Fibroblast of lung (primary cell): Measurements from ENCODE around the gene NKX2-1. TPM values are rescaled to one million over a fixed set of nuclear protein-coding genes. Genes with fewer than 3 reads are reported as not detected.

Experiments
- DNase-seq, 2 donors: peaks; one replicate each; pipeline versions ENCODE4 v3.0.0 to v3.0.0-alpha.2; 2010; ENCODE audit warnings: low read depth in 2 of 2
- H2AFZ ChIP-seq: 2 replicates; pipeline ENCODE4 v1.5.1; 2012; ENCODE audit warnings: low read length, control low read depth, inconsistent platforms
- H3K27ac ChIP-seq: 2 replicates; pipeline ENCODE4 v1.5.1; 2011; ENCODE audit warnings: low read length, control low read depth; ENCODE audit not compliant: insufficient read depth
- H3K27me3 ChIP-seq: 2 replicates; pipeline ENCODE4 v1.5.1; 2011; ENCODE audit warnings: mild to moderate bottlenecking, low read length; ENCODE audit not compliant: control insufficient read depth, insufficient read depth
- H3K36me3 ChIP-seq: 2 replicates; pipeline ENCODE4 v1.5.1; 2011; ENCODE audit warnings: low read length; ENCODE audit not compliant: control insufficient read depth, insufficient read depth
- H3K4me1 ChIP-seq: 2 replicates; pipeline ENCODE4 v1.5.1; 2011; ENCODE audit warnings: low read length; ENCODE audit not compliant: control insufficient read depth, insufficient read depth; ENCODE audit errors: extremely low read depth
- H3K4me2 ChIP-seq: 2 replicates; pipeline ENCODE4 v1.5.1; 2011; ENCODE audit warnings: low read length, control low read depth; ENCODE audit not compliant: insufficient read depth; ENCODE audit errors: extremely low read depth
- H3K4me3 ChIP-seq, 4 experiments: fragments of 200-600 bp in 1 of 4; sonication (generic) in 1 of 4; replicated peaks in 1 of 4; 2 replicates each; pipeline ENCODE4 v1.5.1; 2011 to 2016; ENCODE audit warnings: low read length in 4 of 4, low read depth in 3 of 4, mild to moderate bottlenecking in 3 of 4, control low read depth in 2 of 4, inconsistent platforms in 1 of 4, mixed read lengths in 1 of 4; ENCODE audit not compliant: insufficient read depth in 1 of 4; ENCODE audit errors: control extremely low read depth in 1 of 4
- H3K79me2 ChIP-seq: 2 replicates; pipeline ENCODE4 v1.5.1; 2012; ENCODE audit warnings: mild to moderate bottlenecking, low read length, inconsistent platforms; ENCODE audit not compliant: control insufficient read depth, insufficient read depth
- H3K9ac ChIP-seq: 2 replicates; pipeline ENCODE4 v1.5.1; 2011; ENCODE audit warnings: mild to moderate bottlenecking, low read length, control low read depth; ENCODE audit not compliant: insufficient read depth
- H3K9me3 ChIP-seq: 2 replicates; pipeline ENCODE4 v1.5.1; 2012; ENCODE audit warnings: low read depth, low read length; ENCODE audit not compliant: control insufficient read depth, insufficient read depth
- H4K20me1 ChIP-seq: 2 replicates; pipeline ENCODE4 v1.5.1; 2011; ENCODE audit warnings: low read length; ENCODE audit not compliant: control insufficient read depth, insufficient read depth; ENCODE audit errors: extremely low read depth
- EZH2 ChIP-seq: IDR thresholded peaks from 2 replicates; pipeline ENCODE4 v1.5.1; 2012; ENCODE audit warnings: low read length, control low read depth, mild to moderate bottlenecking; ENCODE audit errors: missing control alignments
- polyA plus RNA-seq, 2 donors: library from polyadenylated mRNA; depleted of rRNA in 1 of 2; stranded (reverse) in 1 of 2; unstranded in 1 of 2; fragments of >200 nt; gene quantifications; 2 replicates each; pipeline ENCODE4 v1.2.1, GENCODE V29; 2011 to 2012; ENCODE audit warnings: missing spikeins in 1 of 2
- total RNA-seq: library from RNA; depleted of rRNA; stranded (reverse); fragments of >200 nt; gene quantifications from 2 replicates; pipeline ENCODE4 v1.2.1, GENCODE V29; 2014
- TF ChIP-seq, protein P1 (sequence below), 2 donors: IDR thresholded peaks in 1 of 2; conservative IDR thresholded peaks in 1 of 2; 1 replicate in 1 of 2; 2 replicates in 1 of 2; pipeline ENCODE4 v1.5.1; 2011 to 2012; ENCODE audit warnings: low read length in 2 of 2, control low read depth in 1 of 2, inconsistent platforms in 1 of 2, low read depth in 1 of 2, mild to moderate bottlenecking in 1 of 2

NKX2-1 gene
- total and polyA plus RNA-seq, 2 donors (not counting 1 experiment from before 2014, with no cell fraction given) = not detected

DNA sequence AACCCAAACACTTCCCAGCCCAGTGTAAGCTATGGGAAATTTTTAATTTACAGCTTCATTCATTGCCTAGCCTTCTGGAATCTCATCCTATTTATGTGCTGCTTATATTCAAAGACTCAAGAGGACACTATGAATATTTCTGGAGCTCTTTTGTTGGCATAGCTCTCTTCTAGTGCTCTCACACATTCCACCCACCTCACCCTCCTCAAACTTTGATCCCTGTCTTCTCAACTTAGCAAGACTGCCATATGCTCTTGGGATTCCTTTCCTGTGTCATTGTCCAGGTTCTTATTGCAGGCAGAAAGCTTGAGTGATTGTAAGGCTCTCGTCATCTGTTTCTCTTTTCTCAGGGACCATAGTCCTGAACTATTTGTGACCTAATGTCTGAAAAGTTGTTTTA lies 18.0 kb upstream of the NKX2-1 start:
- TF ChIP-seq EZH2 = no peak
- TF ChIP-seq, protein P1, sequence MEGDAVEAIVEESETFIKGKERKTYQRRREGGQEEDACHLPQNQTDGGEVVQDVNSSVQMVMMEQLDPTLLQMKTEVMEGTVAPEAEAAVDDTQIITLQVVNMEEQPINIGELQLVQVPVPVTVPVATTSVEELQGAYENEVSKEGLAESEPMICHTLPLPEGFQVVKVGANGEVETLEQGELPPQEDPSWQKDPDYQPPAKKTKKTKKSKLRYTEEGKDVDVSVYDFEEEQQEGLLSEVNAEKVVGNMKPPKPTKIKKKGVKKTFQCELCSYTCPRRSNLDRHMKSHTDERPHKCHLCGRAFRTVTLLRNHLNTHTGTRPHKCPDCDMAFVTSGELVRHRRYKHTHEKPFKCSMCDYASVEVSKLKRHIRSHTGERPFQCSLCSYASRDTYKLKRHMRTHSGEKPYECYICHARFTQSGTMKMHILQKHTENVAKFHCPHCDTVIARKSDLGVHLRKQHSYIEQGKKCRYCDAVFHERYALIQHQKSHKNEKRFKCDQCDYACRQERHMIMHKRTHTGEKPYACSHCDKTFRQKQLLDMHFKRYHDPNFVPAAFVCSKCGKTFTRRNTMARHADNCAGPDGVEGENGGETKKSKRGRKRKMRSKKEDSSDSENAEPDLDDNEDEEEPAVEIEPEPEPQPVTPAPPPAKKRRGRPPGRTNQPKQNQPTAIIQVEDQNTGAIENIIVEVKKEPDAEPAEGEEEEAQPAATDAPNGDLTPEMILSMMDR (conservative IDR thresholded peaks at IDR 0.05 in 1 of 2, IDR thresholded peaks at IDR 0.05 in 1 of 2; ENCODE audit: low read depth in 1 of 2, low read length in 2 of 2) = no peak
- Histone ChIP-seq H3K4me1 (no peaks in the 10 kb centered on the region), H3K79me2 (no peaks in the 10 kb centered on the region), H3K27ac (no peak overlapping the region), H3K9me3 (no peaks in the 10 kb centered on the region), H3K9ac (no peak overlapping the region), H3K27me3 (no peaks in the 10 kb centered on the region), H4K20me1 (no peaks in the 10 kb centered on the region), H3K4me3 (no peak overlapping the region), H3K36me3 (no peaks in the 10 kb centered on the region), H3K4me2 (no peak overlapping the region), H2AFZ (no peak overlapping the region)
- no peak for DNase-seq

DNA sequence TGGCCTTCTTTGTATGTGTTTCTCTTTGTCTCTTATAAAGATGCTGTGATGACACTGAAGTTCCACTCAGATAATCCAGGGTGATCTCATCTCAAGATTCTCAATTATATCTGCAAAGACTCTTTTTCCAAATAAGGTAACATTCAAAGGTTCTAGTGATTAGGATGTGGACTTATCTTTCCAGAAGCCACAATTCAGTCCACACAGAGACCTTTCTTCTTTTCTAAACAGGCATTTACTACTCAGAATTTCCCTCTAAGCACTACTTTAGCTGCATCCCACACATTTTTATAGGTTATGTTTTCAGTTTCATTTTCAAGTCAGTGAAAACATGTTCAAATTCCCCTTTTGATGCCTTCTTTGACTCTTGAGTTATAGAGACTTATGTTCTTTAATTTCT lies 9.0 kb upstream of the NKX2-1 start:
- Histone ChIP-seq H3K4me3 (no peak overlapping the region), H3K36me3 (no peaks in the 10 kb centered on the region), H3K4me2 (no peak overlapping the region), H3K27ac (no peak overlapping the region), H4K20me1 (no peaks in the 10 kb centered on the region), H2AFZ (no peak overlapping the region), H3K9ac (no peak overlapping the region), H3K9me3 (no peaks in the 10 kb centered on the region), H3K79me2 (no peaks in the 10 kb centered on the region), H3K27me3 (peaks cover 17% of the 10 kb centered on the region), H3K4me1 (no peaks in the 10 kb centered on the region)
- DNase-seq = no peak
- TF ChIP-seq, protein P1 (conservative IDR thresholded peaks at IDR 0.05 in 1 of 2, IDR thresholded peaks at IDR 0.05 in 1 of 2; ENCODE audit: low read depth in 1 of 2, low read length in 2 of 2) = no peak
- TF ChIP-seq EZH2 = no peak

DNA sequence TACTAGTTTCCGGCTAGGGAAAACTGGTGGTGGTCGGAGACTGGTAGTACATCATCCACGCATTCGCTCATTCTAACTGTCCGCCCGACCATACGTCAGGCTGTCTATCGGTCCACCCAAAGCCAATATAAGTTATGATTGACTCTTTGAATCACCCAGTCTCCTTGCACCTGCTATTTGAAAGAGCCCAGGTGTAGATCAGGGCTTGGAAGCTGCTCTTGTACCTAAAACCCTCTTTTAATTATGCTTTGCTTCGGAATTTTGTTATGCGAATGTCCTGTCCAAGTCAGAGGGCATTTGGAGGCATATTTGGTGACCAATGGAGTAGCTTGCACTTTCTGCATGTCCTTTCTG lies 5.7 kb upstream of the NKX2-1 start:
- Histone ChIP-seq H3K4me1 (no peaks in the 10 kb centered on the region), H3K27ac (no peak overlapping the region), H3K36me3 (no peaks in the 10 kb centered on the region), H4K20me1 (no peaks in the 10 kb centered on the region), H2AFZ (no peak overlapping the region), H3K27me3 (peaks cover 46% of the 10 kb centered on the region), H3K9ac (no peak overlapping the region), H3K79me2 (no peaks in the 10 kb centered on the region), H3K9me3 (no peaks in the 10 kb centered on the region), H3K4me2 (no peak overlapping the region), H3K4me3 (no peak overlapping the region)
- DNase-seq = no peak
- TF ChIP-seq, protein P1 (conservative IDR thresholded peaks at IDR 0.05 in 1 of 2, IDR thresholded peaks at IDR 0.05 in 1 of 2; ENCODE audit: low read depth in 1 of 2, low read length in 2 of 2) = no peak
- TF ChIP-seq EZH2 = no peak
